Endothelial cell of umbilical vein (primary cell): ENCODE data around the gene NFYC. TPM values are rescaled to one million over a fixed set of nuclear protein-coding genes. Genes with fewer than 3 reads are reported as not detected.

Experiments
- BruUV-seq: library from RNA; stranded (reverse); fragments of 400-500 nt; replicated peaks from 2 replicates; lab custom pipeline; 2021; lab: Mats Ljungman, UMichigan
- CTCF ChIA-PET: fragments of 300-600, 350-600 bp; sonication (Branson Sonifier 250); formaldehyde crosslinking; loops from one replicate; lab custom pipeline; 2021; ENCODE audit warnings: antibody characterized with exemption, inconsistent platforms; lab: Charles Lee
- POLR2A ChIA-PET: fragments of 300-600, 350-600 bp; sonication (Branson Sonifier 250); formaldehyde crosslinking; loops from one replicate; lab custom pipeline; 2021; ENCODE audit warnings: antibody characterized with exemption, inconsistent platforms; lab: Charles Lee
- DNase-seq: peaks from one replicate; pipeline ENCODE4 v3.0.0-alpha.2; 2011; ENCODE audit warnings: low read depth, low spot score
- FAIRE-seq: peaks from 2 replicates; lab custom pipeline; 2011; peaks lifted over from hg19 to GRCh38; lab: Jason Lieb, UNC
- H2AFZ ChIP-seq: 2 replicates; pipeline ENCODE4 v1.6.0; 2012; ENCODE audit warnings: low read depth, low read length, control low read depth, inconsistent platforms
- H3K27ac ChIP-seq: 2 replicates; pipeline ENCODE4 v1.5.1; 2011; ENCODE audit warnings: low read depth, mild to moderate bottlenecking, control low read depth, low read length, moderate library complexity; ENCODE audit not compliant: insufficient read depth
- H3K27me3 ChIP-seq, 2 experiments: 2 replicates each; pipeline versions ENCODE4 v1.6.0 to v1.6.1; 2011; ENCODE audit warnings: low read length in 2 of 2, mixed read lengths in 1 of 2; ENCODE audit not compliant: control insufficient read depth in 2 of 2, insufficient read depth in 2 of 2
- H3K36me3 ChIP-seq, 2 experiments: 2 replicates in 1 of 2; 3 replicates in 1 of 2; pipeline ENCODE4 v1.5.1; 2011; ENCODE audit warnings: low read length in 2 of 2, mild to moderate bottlenecking in 1 of 2, moderate library complexity in 1 of 2; ENCODE audit not compliant: control insufficient read depth in 2 of 2, insufficient read depth in 2 of 2; ENCODE audit errors: extremely low read depth in 1 of 2
- H3K4me1 ChIP-seq: 3 replicates; pipeline ENCODE4 v1.5.1; 2011; ENCODE audit warnings: mild to moderate bottlenecking, low read length; ENCODE audit not compliant: control insufficient read depth, insufficient read depth; ENCODE audit errors: extremely low read depth
- H3K4me2 ChIP-seq: 2 replicates; pipeline ENCODE4 v1.6.1; 2011; ENCODE audit warnings: low read length, control low read depth, mixed read lengths; ENCODE audit not compliant: insufficient read depth
- H3K4me3 ChIP-seq, 3 experiments: fragments of 200-600 bp in 1 of 3; sonication (generic), shearing (Covaris generic) in 1 of 3; replicated peaks in 1 of 3; 2 replicates each; pipeline ENCODE4 v1.5.1; 2011 to 2016; ENCODE audit warnings: control low read depth in 3 of 3, low read length in 3 of 3, mild to moderate bottlenecking in 2 of 3, inconsistent platforms in 1 of 3, low read depth in 1 of 3, moderate library complexity in 1 of 3; ENCODE audit not compliant: insufficient read depth in 1 of 3
- H3K79me2 ChIP-seq: 2 replicates; pipeline ENCODE4 v1.6.0; 2012; ENCODE audit warnings: low read length, inconsistent platforms; ENCODE audit not compliant: control insufficient read depth, insufficient read depth
- H3K9ac ChIP-seq: replicated peaks from 2 replicates; pipeline ENCODE3; 2011; ENCODE audit warnings: low read length, control low read depth; ENCODE audit not compliant: insufficient read depth; ENCODE audit errors: extremely low read depth
- H3K9me1 ChIP-seq: replicated peaks from 3 replicates; pipeline ENCODE4 v1.6.0; 2011; ENCODE audit warnings: mild to moderate bottlenecking, low read length; ENCODE audit not compliant: control insufficient read depth, insufficient read depth; ENCODE audit errors: extremely low read depth
- H3K9me3 ChIP-seq: replicated peaks from 2 replicates; pipeline ENCODE4 v1.5.1; 2012; ENCODE audit warnings: low read length, inconsistent platforms; ENCODE audit not compliant: control insufficient read depth, insufficient read depth
- H4K20me1 ChIP-seq: replicated peaks from 2 replicates; pipeline ENCODE3; 2011; ENCODE audit warnings: mild to moderate bottlenecking, low read length; ENCODE audit not compliant: control insufficient read depth, insufficient read depth; ENCODE audit errors: extremely low read depth
- EZH2 ChIP-seq: IDR thresholded peaks from 2 replicates; pipeline ENCODE4 v1.6.1; 2012; ENCODE audit warnings: borderline replicate concordance, low read depth, mild to moderate bottlenecking, moderate library complexity, low read length, inconsistent platforms; ENCODE audit not compliant: severe bottlenecking
- FOS ChIP-seq: IDR thresholded peaks from 2 replicates; pipeline ENCODE4 v1.6.1; 2011; ENCODE audit warnings: mild to moderate bottlenecking, low read length, moderate library complexity, borderline replicate concordance; ENCODE audit not compliant: insufficient read depth
- GATA2 ChIP-seq: IDR thresholded peaks from 2 replicates; pipeline ENCODE4 v1.7.0; 2011; ENCODE audit warnings: low read depth, mild to moderate bottlenecking, moderate library complexity, mixed read lengths, low read length; ENCODE audit not compliant: insufficient read length, insufficient read depth
- JUN ChIP-seq: IDR thresholded peaks from 2 replicates; pipeline ENCODE4 v1.6.1; 2011; ENCODE audit warnings: borderline replicate concordance, low read depth; ENCODE audit not compliant: insufficient read length, insufficient read depth
- MYC ChIP-seq: IDR thresholded peaks from one replicate; pipeline ENCODE4 v1.6.1; 2011; ENCODE audit warnings: mild to moderate bottlenecking, low read depth, low read length
- POLR2A ChIP-seq: IDR thresholded peaks from 2 replicates; pipeline ENCODE4 v1.6.1; 2012; ENCODE audit warnings: low read depth, mild to moderate bottlenecking, control low read depth, low read length
- POLR2AphosphoS5 ChIP-seq: IDR thresholded peaks from 2 replicates; pipeline ENCODE4 v1.6.1; 2012; ENCODE audit warnings: low read depth, mild to moderate bottlenecking, control low read depth, low read length, moderate library complexity; ENCODE audit not compliant: insufficient read depth
- dilution Hi-C: fragments of 300-500 bp; cut with MboI; formaldehyde crosslinking; loops from one replicate; pipeline ENCODE4 v1.15.0; 2019; ENCODE audit warnings: low sequenced_read_pairs; ENCODE audit not compliant: extremely low pct_ligation_motif_present
- intact Hi-C: fragments of 100-400 bp; cut with micrococcal nuclease; formaldehyde crosslinking; loops from one replicate; pipeline ENCODE4 v1.10.0; 2022
- polyA plus RNA-seq, 4 experiments: library from polyadenylated mRNA; depleted of rRNA in 3 of 4; stranded (reverse) in 3 of 4; unstranded in 1 of 4; fragments of >200 nt; gene quantifications; 2 replicates each; pipeline versions ENCODE4 v1.2.1 to v1.2.3, GENCODE V29; 2011 to 2012; ENCODE audit warnings: missing spikeins in 1 of 4
- total RNA-seq: library from RNA; stranded (reverse); gene quantifications from 2 replicates; pipeline ENCODE4 v1.2.3, GENCODE V29; 2021
- TF ChIP-seq, protein P1 (sequence below): IDR thresholded peaks from 2 replicates; pipeline ENCODE4 v1.6.1; 2011; ENCODE audit not compliant: insufficient read depth, insufficient read length
- TF ChIP-seq, protein P2 (sequence below), 2 donors: IDR thresholded peaks; 1 replicate in 1 of 2; 2 replicates in 1 of 2; pipeline ENCODE4 v1.5.1; 2011; ENCODE audit warnings: low read length in 2 of 2, mild to moderate bottlenecking in 2 of 2, moderate library complexity in 2 of 2, control low read depth in 1 of 2, inconsistent platforms in 1 of 2, low read depth in 1 of 2; ENCODE audit not compliant: insufficient read depth in 1 of 2; ENCODE audit errors: extremely low read depth in 1 of 2

The NFYC gene
- total and polyA plus RNA-seq, 2 donors (not counting 3 experiments of a cell fraction or from before 2014, with no cell fraction given): 51.1 to 81.7 TPM

DNA sequence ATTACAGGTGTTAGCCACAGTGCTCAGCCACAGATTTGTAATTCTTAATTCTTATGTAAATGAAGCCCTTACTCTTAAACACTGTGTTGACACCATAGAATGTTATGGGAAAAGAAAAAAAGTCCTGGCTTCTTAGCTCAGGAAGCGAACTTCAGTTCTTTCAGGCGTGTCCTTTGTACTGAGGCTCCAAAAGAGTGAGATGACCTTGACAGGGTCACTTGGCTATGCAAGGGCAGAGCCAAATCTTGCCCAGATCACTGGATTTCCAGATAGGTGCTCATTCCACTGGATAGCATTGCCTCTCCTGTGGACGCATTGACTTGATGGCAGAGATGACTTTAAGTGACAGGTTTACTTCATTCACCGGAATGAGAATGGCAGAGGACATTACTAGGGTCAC lies 4.8 kb downstream of the NFYC start:
- no peaks in the 10 kb centered on the region for H3K9me1 ChIP-seq
- no peaks in the 10 kb centered on the region for H3K36me3 ChIP-seq
- no peak for DNase-seq
- no peak for FAIRE-seq
- no TSS peak for BruUV-seq
- TF ChIP-seq EZH2 (no peak), MYC (no peak), GATA2 (no peak)
- TF ChIP-seq, protein P1, sequence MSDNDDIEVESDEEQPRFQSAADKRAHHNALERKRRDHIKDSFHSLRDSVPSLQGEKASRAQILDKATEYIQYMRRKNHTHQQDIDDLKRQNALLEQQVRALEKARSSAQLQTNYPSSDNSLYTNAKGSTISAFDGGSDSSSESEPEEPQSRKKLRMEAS: no peak
- H3K27ac ChIP-seq: no peak overlapping the region
- peaks cover 68% of the 10 kb centered on the region for H3K79me2 ChIP-seq
- no peaks in the 10 kb centered on the region for H3K27me3 ChIP-seq
- H3K9me3 ChIP-seq: no peaks in the 10 kb centered on the region
- dilution Hi-C loops (no loop called here), intact Hi-C loops (no loop called here)
- H2AFZ ChIP-seq: no peak overlapping the region
- no peak overlapping the region for H3K9ac ChIP-seq
- no peak overlapping the region for H3K4me2 ChIP-seq
- POLR2A ChIA-PET: no interaction called here
- CTCF ChIA-PET: no interaction called here
- H3K4me3 ChIP-seq: no peak overlapping the region
- no peaks in the 10 kb centered on the region for H4K20me1 ChIP-seq
- peaks cover 11% of the 10 kb centered on the region for H3K4me1 ChIP-seq

DNA sequence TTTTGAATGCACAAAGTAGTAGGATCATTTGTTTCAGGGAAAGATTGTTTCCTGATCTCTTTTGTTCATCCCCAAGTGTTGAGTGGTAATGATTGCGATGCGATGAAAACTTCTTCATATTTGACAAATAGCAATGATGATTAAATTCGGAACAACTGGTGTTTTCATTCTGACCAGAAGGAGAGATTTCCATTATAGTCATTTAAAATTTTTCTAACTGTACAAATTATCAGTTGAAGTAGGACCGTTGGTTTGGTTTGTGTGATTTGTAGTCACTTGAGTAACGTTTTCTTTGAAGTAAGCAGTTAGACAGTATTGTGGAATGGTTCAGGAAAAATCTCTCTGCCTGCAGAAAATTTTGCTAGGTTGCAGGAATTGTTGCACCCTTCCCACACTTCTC lies 5.9 kb downstream of the NFYC start:
- H3K27me3 ChIP-seq: no peaks in the 10 kb centered on the region

More for the DNA sequence above, 5.9 kb downstream of the NFYC start:
- CTCF ChIA-PET: no interaction called here
- DNase-seq: no peak
- TF ChIP-seq MYC (no peak), JUN (no peak), EZH2 (no peak), POLR2AphosphoS5 (no peak), POLR2A (no peak), GATA2 (no peak), FOS (no peak)
- TF ChIP-seq, protein P2, sequence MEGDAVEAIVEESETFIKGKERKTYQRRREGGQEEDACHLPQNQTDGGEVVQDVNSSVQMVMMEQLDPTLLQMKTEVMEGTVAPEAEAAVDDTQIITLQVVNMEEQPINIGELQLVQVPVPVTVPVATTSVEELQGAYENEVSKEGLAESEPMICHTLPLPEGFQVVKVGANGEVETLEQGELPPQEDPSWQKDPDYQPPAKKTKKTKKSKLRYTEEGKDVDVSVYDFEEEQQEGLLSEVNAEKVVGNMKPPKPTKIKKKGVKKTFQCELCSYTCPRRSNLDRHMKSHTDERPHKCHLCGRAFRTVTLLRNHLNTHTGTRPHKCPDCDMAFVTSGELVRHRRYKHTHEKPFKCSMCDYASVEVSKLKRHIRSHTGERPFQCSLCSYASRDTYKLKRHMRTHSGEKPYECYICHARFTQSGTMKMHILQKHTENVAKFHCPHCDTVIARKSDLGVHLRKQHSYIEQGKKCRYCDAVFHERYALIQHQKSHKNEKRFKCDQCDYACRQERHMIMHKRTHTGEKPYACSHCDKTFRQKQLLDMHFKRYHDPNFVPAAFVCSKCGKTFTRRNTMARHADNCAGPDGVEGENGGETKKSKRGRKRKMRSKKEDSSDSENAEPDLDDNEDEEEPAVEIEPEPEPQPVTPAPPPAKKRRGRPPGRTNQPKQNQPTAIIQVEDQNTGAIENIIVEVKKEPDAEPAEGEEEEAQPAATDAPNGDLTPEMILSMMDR (IDR thresholded peaks at IDR 0.05; ENCODE audit: extremely low read depth in 1 of 2, insufficient read depth in 1 of 2, low read depth in 1 of 2, low read length in 2 of 2): no peak
- TF ChIP-seq, protein P1: no peak
- intact Hi-C loops (no loop called here), dilution Hi-C loops (no loop called here)
- BruUV-seq: no TSS peak
- H3K79me2 ChIP-seq: peaks cover 67% of the 10 kb centered on the region
- POLR2A ChIA-PET: no interaction called here
- H3K27ac ChIP-seq: no peak overlapping the region
- H2AFZ ChIP-seq: no peak overlapping the region
- no peaks in the 10 kb centered on the region for H3K9me3 ChIP-seq
- FAIRE-seq: no peak
- no peak overlapping the region for H3K4me2 ChIP-seq
- H3K4me1 ChIP-seq: peaks cover 8% of the 10 kb centered on the region
- no peaks in the 10 kb centered on the region for H3K9me1 ChIP-seq
- H3K36me3 ChIP-seq: no peaks in the 10 kb centered on the region
- H3K9ac ChIP-seq: no peak overlapping the region
- H3K4me3 ChIP-seq: no peak overlapping the region
- H4K20me1 ChIP-seq: no peaks in the 10 kb centered on the region
